Measurements from ENCODE around the gene B3GNT8.
A peak's percentile ranks its signal among the peaks of the same experiment; 100 is the strongest.
"Not testable (repeated sequence)": the region's sequence is repeated elsewhere in the genome, so short reads cannot be mapped to it uniquely, and the experiment has no call there.

The B3GNT8 gene

GRCh38 chr19:41412953-41413352 lies 14.2 kb downstream of the B3GNT8 start:
- DNase-seq: no peak

GRCh38 chr19:41411968-41412265 lies 15.3 kb downstream of the B3GNT8 start:
- DNase-seq: no peak

- no peak for DNase-seq
These were observed 15.8 kb downstream of the B3GNT8 start for GRCh38 chr19:41411100-41411967.

- no peak for DNase-seq
These were observed 16.7 kb downstream of the B3GNT8 start for GRCh38 chr19:41410336-41411054.

GRCh38 chr19:41409288-41409687 lies 17.9 kb downstream of the B3GNT8 start:
- DNase-seq: no peak

GRCh38 chr19:41408846-41409245 lies 18.3 kb downstream of the B3GNT8 start:
- DNase-seq: not testable (repeated sequence)

GRCh38 chr19:41408256-41408655 lies 18.9 kb downstream of the B3GNT8 start:
- DNase-seq: no peak

- no peak for DNase-seq
These were observed 19.9 kb downstream of the B3GNT8 start for GRCh38 chr19:41407271-41407670.

GRCh38 chr19:41405776-41406175 lies 21.4 kb downstream of the B3GNT8 start:
- DNase-seq: no peak

GRCh38 chr19:41403181-41403970 lies 23.8 kb downstream of the B3GNT8 start:
- DNase-seq: no peak

GRCh38 chr19:41402010-41402409 lies 25.2 kb downstream of the B3GNT8 start:
- DNase-seq: no peak

GRCh38 chr19:41401483-41401882 lies 25.7 kb downstream of the B3GNT8 start:
- DNase-seq: no peak

- no peak for DNase-seq
These were observed 27.6 kb downstream of the B3GNT8 start for GRCh38 chr19:41399525-41399924.

- no peak for DNase-seq
These were observed 28.1 kb downstream of the B3GNT8 start for GRCh38 chr19:41399091-41399490.

GRCh38 chr19:41398598-41398997 lies 28.6 kb downstream of the B3GNT8 start:
- no peak for DNase-seq

GRCh38 chr19:41398050-41398418 lies 29.1 kb downstream of the B3GNT8 start:
- no peak for DNase-seq

- peak; percentile 99 for DNase-seq
These were observed 29.8 kb downstream of the B3GNT8 start, which contains the start of the genes BCKDHA and EXOSC5 for GRCh38 chr19:41397086-41398049. Gene BCKDHA, plus strand, starts transcription at chr19:41397818. Its CDS starts 10 bp downstream, at chr19:41397828. Gene EXOSC5, minus strand, starts transcription at chr19:41397359. Its CDS starts 31 bp downstream, at chr19:41397328.

GRCh38 chr19:41395355-41395754 lies 31.8 kb downstream of the B3GNT8 start:
- no peak for DNase-seq

- DNase-seq: no peak
These were observed 34.4 kb downstream of the B3GNT8 start for GRCh38 chr19:41392775-41393174.

- no peak for DNase-seq
These were observed 35.6 kb downstream of the B3GNT8 start for GRCh38 chr19:41391618-41392017.

GRCh38 chr19:41386442-41386841 lies 40.7 kb downstream of the B3GNT8 start:
- no peak for DNase-seq

- DNase-seq: no peak
These were observed 42.8 kb downstream of the B3GNT8 start for GRCh38 chr19:41384351-41384750.

All from activated CD4-positive, alpha-beta T cell treated with anti-CD3 and anti-CD28 coated beads, Interleukin-2, amount 50 U/mL, for 48 hours (primary cell).